Prostate gland (tissue), 2 donors: Measurements from ENCODE around the gene DUSP22. TPM values are rescaled to one million over a fixed set of nuclear protein-coding genes. Genes with fewer than 3 reads are reported as not detected.

Experiments used
- DNase-seq: peaks from one replicate; pipeline ENCODE4 v3.0.0-alpha.2; 2019; ENCODE audit warnings: low spot score
- H3K27ac ChIP-seq, 2 donors: fragments of 200-600 bp; sonication (generic); 2 replicates each; pipeline ENCODE4 v1.5.1; 2017 to 2019
- H3K27me3 ChIP-seq: fragments of 200-600 bp; sonication (generic); replicated peaks from 2 replicates; pipeline ENCODE4 v1.5.1; 2019; ENCODE audit not compliant: insufficient read depth
- H3K36me3 ChIP-seq, 2 donors: fragments of 200-600 bp; sonication (generic); 1 replicate in 1 of 2; 2 replicates in 1 of 2; pipeline versions ENCODE4 v1.5.1 to v1.8.1; 2017 to 2019
- H3K4me1 ChIP-seq: fragments of 200-600 bp; sonication (generic); replicated peaks from 2 replicates; pipeline ENCODE4 v1.5.1; 2019
- H3K4me3 ChIP-seq, 2 donors: fragments of 200-600 bp; sonication (generic); 2 replicates each; pipeline ENCODE4 v1.5.1; 2017 to 2019
- H3K9me3 ChIP-seq: fragments of 200-600 bp; sonication (generic); 2 replicates; pipeline ENCODE4 v1.5.1; 2017
- CTCF ChIP-seq, 4 experiments: fragments of 200-600 bp in 2 of 4; fragments of 450-650 bp in 2 of 4; sonication (generic) in 2 of 4; IDR thresholded peaks; 1 replicate in 3 of 4; 2 replicates in 1 of 4; pipeline ENCODE4 v1.5.1; 2016 to 2019; ENCODE audit warnings: antibody characterized with exemption in 4 of 4, mild to moderate bottlenecking in 2 of 4, moderate library complexity in 2 of 4
- POLR2A ChIP-seq: fragments of 450-650 bp; IDR thresholded peaks from one replicate; pipeline ENCODE4 v1.6.1; 2016; ENCODE audit warnings: antibody characterized with exemption, mild to moderate bottlenecking
- POLR2AphosphoS5 ChIP-seq: sonication (generic); formaldehyde crosslinking; IDR thresholded peaks from one replicate; pipeline ENCODE4 v1.6.1; 2017; ENCODE audit warnings: antibody characterized with exemption
- WGBS: methylation state at CpG from one replicate; pipeline ENCODE4 v1.1.5; 2018; 5-methylcytosine and 5-hydroxymethylcytosine counted together
- intact Hi-C: fragments of 100-400 bp; cut with DNase I; formaldehyde crosslinking; loops from one replicate; pipeline ENCODE4 v1.14.2; 2022
- total RNA-seq, 2 donors: library from RNA; depleted of rRNA; stranded (reverse); fragments of >200 nt; gene quantifications; one replicate each; pipeline ENCODE4 v1.1.0, GENCODE V29; 2016

Gene DUSP22
- total RNA-seq, 2 donors from 2014 or later: 29.8 to 95.8 TPM

- Histone ChIP-seq H3K27me3 (no peaks in the 10 kb centered on the region), H3K4me1 (peaks cover 5% of the 10 kb centered on the region), H3K4me3 (no peak overlapping the region), H3K36me3 (no peaks in the 10 kb centered on the region), H3K9me3 (no peaks in the 10 kb centered on the region), H3K27ac (no peak overlapping the region)
- intact Hi-C loops: no loop called here
- TF ChIP-seq POLR2A: no peak
- TF ChIP-seq CTCF (IDR thresholded peaks at IDR 0.05): no peak
- TF ChIP-seq POLR2AphosphoS5: no peak
- no peak for DNase-seq
- WGBS: 85% methylated on average over 11 of the region's 11 CpGs
These were observed 64.6 kb downstream of the DUSP22 start for GRCh38 chr6:356828-357251.

- H3K4me3 ChIP-seq: no peak overlapping the region
- no peak for DNase-seq
- intact Hi-C loops: no loop called here
- H3K36me3 ChIP-seq: no peaks in the 10 kb centered on the region
- H3K27ac ChIP-seq: no peak overlapping the region
- TF ChIP-seq POLR2A: no peak
- no peak for TF ChIP-seq CTCF (IDR thresholded peaks at IDR 0.05)
- TF ChIP-seq POLR2AphosphoS5: no peak
- WGBS: 85% methylated on average over 12 of the region's 12 CpGs
- H3K9me3 ChIP-seq: no peaks in the 10 kb centered on the region
- H3K4me1 ChIP-seq: peaks cover 5% of the 10 kb centered on the region
- no peaks in the 10 kb centered on the region for H3K27me3 ChIP-seq
These were observed 65.0 kb downstream of the DUSP22 start for GRCh38 chr6:357261-357790.

- DNase-seq: no peak
- no peak overlapping the region for H3K4me3 ChIP-seq
- peaks cover 5% of the 10 kb centered on the region for H3K4me1 ChIP-seq
- H3K9me3 ChIP-seq: no peaks in the 10 kb centered on the region
- H3K27ac ChIP-seq: no peak overlapping the region
- no peaks in the 10 kb centered on the region for H3K27me3 ChIP-seq
- H3K36me3 ChIP-seq: no peaks in the 10 kb centered on the region
- intact Hi-C loops: no loop called here
- 84% methylated on average over 13 of the region's 13 CpGs for WGBS
- TF ChIP-seq POLR2A (no peak), CTCF (IDR thresholded peaks at IDR 0.05) (no peak), POLR2AphosphoS5 (no peak)
These were observed 65.6 kb downstream of the DUSP22 start for GRCh38 chr6:357791-358341.

- intact Hi-C loops: no loop called here
- WGBS: 90% methylated on average over 4 of the region's 4 CpGs
These were observed 66.1 kb downstream of the DUSP22 start for GRCh38 chr6:358432-358831.

More at GRCh38 chr6:358432-358831, 66.1 kb downstream of the DUSP22 start:
- no peak overlapping the region for H3K27ac ChIP-seq
- no peaks in the 10 kb centered on the region for H3K36me3 ChIP-seq
- no peaks in the 10 kb centered on the region for H3K9me3 ChIP-seq
- H3K4me1 ChIP-seq: peaks cover 5% of the 10 kb centered on the region
- no peak for DNase-seq
- H3K4me3 ChIP-seq: no peak overlapping the region
- H3K27me3 ChIP-seq: no peaks in the 10 kb centered on the region
- no peak for TF ChIP-seq CTCF (IDR thresholded peaks at IDR 0.05)
- no peak for TF ChIP-seq POLR2AphosphoS5
- TF ChIP-seq POLR2A: no peak
